IPS-18c (cell line): ENCODE data around the gene ANAPC2.

Experiments used
- H3K4me3 ChIP-seq: 2 replicates; pipeline ENCODE4 v1.7.0; 2013; ENCODE audit warnings: low read depth, mild to moderate bottlenecking, low read length, moderate library complexity; ENCODE audit not compliant: insufficient read depth
- H3K9me3 ChIP-seq: one replicate; pipeline ENCODE4 v1.6.1; 2013; ENCODE audit warnings: mild to moderate bottlenecking, low read length, moderate library complexity; ENCODE audit not compliant: control insufficient read depth, insufficient read depth

ANAPC2 gene

DNA sequence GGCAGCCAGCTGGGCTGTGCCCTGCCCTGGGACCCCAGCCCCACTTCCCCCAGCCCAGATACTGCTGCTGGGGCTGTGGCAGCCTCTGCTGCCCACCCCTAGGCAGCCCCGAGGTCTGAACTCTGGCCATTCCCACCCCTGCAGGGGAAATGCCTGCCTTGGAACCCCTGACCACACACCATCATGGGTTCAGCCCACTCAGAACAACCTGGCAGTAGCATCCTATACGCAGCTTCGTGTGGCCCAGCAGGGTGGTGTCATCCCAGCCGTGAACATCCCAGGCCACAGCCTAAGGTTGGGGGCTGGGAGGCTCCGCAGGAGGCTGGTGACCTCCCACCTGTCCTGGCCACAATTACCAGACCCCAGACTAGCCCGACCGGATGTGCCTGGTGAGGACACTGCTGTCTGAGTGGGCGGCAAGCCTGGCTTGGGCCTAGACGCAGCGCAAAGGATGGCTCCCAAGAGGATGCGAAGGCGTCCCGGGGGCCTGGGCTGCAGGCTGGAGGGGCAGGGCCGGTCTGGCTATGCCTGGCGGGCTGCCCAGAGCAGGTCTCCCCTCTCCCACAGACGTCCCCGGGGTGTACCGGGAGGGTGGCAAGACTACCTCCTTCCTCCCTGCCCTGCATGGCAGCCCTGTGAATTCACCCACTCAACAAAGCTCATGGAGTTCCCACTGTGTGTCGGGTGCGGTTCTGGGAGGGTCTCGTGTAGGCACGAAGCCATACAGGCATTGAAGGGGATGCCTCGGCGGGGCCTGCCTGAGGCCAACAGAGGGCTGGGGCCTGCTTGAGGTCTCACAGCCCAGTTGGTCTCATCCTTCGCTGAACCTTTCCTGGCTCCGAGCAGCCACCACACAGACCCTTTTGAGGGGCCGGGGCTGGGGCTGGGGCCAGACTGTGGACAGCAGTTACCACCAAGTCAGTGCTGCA lies 40.9 kb upstream of the ANAPC2 start:
- Histone ChIP-seq H3K4me3 (no peak overlapping the region), H3K9me3 (no peaks in the 10 kb centered on the region)

- no peak overlapping the region for H3K4me3 ChIP-seq
- H3K9me3 ChIP-seq = no peaks in the 10 kb centered on the region
Observed at GRCh38 chr9:137228506-137228967, 40.2 kb upstream of the ANAPC2 start.

- no peak overlapping the region for H3K4me3 ChIP-seq
Observed at GRCh38 chr9:137227853-137228505, 39.6 kb upstream of the ANAPC2 start.

DNA sequence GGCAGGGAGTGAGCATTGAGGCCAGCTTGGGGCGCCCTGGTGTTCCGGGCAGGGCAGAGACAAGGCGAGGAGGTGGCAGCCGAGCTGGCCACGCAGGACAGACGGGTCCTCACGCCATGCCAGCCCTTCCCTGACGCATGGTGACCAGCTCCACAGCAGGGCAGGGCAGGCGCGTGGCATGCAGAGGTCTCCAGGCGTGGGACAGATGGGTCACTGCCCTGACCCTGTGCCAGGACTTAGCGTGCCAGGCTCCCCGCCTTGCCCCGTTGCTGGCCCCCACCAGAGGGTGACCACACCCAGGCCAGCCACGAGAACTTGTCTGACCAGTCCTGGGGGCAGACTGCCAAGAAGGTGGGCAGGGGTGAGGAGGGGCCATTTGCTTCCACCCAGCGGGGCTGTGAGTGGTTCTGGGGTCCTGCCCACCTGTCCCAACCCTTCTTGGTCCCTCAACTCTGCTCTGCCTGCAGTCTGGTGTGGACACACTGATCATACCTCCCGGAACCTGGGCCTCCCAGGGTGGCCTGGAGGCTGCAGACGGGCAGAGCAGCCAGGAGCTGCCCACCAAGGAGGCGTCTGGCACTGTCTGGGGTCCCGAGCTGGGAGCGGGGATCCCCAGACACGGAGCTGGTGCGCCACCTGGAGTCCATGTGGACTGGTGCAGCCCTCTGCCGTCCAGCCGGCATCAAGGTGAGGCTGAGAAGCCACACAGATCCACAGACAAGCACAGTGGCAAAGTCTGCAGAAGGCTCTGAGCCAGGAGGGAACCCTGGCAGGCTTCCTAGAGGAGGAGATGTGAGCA lies 38.9 kb upstream of the ANAPC2 start, which contains the start of gene RNF224:
RNF224 (plus strand) TSS at position 449 of the 799 bp plus-strand sequence. CDS start 834 bp downstream, outside the sequence.
- Histone ChIP-seq H3K9me3 (no peaks in the 10 kb centered on the region), H3K4me3 (no peak within 1 kb of the TSS)

More at GRCh38 chr9:137227853-137228505, 39.6 kb upstream of the ANAPC2 start:
- H3K9me3 ChIP-seq = no peaks in the 10 kb centered on the region

- Histone ChIP-seq H3K4me3 (no peak overlapping the region), H3K9me3 (peaks cover 1% of the 10 kb centered on the region)
Observed at GRCh38 chr9:137226338-137227053, 38.1 kb upstream of the ANAPC2 start.

GRCh38 chr9:137225699-137226331 lies 37.5 kb upstream of the ANAPC2 start:
- peaks cover 2% of the 10 kb centered on the region for H3K9me3 ChIP-seq
- H3K4me3 ChIP-seq = no peak overlapping the region

DNA sequence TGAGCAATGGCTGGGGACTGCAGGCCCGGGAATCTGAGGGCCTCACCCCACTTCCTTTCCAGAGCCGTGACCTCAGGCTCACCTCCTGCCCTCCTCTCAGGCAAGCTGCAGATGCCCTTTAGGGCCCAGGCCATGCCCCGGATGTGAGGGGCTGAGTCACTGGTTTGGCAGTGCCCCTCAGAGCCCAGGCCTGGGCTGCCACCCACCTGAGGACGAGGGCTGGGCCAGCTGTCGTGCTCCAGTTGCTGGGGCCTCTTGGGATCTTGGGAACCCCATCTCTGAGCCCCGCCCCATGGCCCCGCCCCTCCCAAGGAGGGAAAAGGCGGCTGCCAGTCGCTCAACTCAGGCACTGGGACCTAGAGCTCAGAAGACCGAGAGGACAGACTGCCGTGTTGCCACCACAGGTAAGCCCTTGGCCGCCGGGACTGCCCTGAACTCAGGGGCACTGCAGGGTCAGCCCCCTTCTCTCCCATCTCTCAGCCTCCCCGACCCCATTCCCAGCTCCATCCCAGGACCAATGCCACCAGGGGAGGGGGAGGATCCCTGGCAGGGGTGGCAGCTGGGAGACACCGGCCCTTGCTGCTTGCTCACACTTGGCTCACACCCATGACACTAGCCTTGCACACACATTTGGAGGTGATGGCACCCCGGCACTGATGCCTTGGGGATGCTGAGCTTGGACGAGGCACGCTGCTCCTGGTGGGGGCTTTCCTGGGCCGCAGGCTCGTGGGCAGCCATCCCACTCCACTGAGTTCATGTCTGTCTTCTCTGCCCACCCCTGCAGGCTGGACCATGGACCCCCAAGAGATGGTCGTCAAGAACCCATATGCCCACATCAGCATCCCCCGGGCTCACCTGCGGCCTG lies 36.7 kb upstream of the ANAPC2 start, which contains the start of gene CYSRT1:
CYSRT1 (plus strand) TSS at position 345 of the 865 bp plus-strand sequence; CDS start at position 793, 448 bp downstream.
- H3K4me3 ChIP-seq = peak within 1 kb of the TSS; percentile 80
- H3K9me3 ChIP-seq = peaks cover 2% of the 10 kb centered on the region

DNA sequence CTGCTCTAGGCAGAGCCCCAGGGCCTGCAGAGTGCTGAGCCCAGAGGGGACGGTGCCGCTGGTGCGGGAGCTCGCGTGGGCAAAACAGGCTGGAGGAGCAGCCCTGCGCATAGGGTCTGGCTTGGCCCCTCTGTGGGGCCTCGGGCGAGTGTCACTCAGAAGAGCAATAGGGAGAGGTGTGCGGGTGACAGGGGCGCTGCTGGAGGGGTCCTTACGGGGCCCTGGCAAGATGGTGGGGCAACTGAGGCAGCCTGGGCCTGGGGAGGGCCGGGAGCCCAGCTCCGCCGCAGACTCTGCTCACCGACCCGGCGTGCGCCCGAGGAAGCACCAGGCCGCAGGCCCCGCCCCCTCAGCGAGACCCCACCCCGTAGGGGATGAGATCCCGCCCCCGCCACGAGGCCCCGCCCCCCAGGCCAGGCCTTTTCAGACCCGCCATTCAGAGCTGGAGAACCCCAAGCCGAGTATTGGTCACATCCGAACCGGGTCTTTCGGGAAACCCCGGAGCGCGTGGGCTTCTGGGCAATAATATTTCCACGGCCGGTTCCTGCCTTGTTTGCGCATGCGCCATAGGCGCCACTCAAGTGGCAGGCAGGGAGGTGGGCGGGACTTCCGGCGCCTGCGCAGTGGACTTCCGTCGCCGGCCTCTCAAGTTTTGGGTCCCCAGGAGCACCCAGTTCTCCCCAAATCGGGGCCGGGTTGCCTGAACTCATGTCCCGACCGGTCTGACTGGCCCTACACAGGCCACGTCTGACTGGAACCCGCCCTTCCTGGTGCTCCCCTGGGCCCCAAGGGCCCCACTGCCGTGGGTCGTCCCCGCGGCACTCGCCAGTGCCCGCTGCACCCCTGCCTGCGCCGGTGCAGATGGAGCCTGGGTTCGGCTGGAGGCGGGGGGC lies 35.0 kb upstream of the ANAPC2 start:
- peak overlapping the region; percentile 80 for H3K4me3 ChIP-seq
- peaks cover 2% of the 10 kb centered on the region for H3K9me3 ChIP-seq

- H3K4me3 ChIP-seq = peak within 1 kb of the TSS; percentile 66
- H3K9me3 ChIP-seq = peaks cover 2% of the 10 kb centered on the region
Observed at GRCh38 chr9:137222190-137223077, 34.1 kb upstream of the ANAPC2 start, which contains the start of gene RNF208. Gene RNF208, minus strand, starts transcription at chr9:137222240. Its CDS starts 1,028 bp downstream, at chr9:137221212.

GRCh38 chr9:137221506-137222111 lies 33.2 kb upstream of the ANAPC2 start:
- peak overlapping the region; percentile 44 for H3K4me3 ChIP-seq

DNA sequence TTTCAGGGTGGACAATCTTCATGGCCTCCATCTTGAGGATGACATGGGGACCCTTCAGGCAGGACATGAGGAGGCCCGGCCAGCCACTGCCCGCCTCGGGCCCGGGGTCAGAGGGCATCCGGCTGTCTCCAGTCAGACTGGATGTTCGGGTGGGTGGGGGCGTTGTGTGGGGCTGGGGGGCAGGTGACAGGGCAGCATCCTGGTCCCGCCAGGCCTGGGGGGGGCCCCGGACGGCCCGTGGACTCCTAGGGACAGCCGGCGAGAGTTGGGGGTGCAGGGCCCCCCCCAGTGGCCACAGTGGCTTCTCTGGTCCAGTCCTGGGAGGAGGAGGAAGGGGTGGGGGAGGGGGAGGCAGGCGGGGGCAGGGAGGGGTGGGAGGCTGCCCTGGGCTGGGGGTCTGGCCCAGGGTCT lies 32.7 kb upstream of the ANAPC2 start:
- 0 out of 2 replicates have a peak overlapping the region, but pooled peaks have one; percentile 44 for H3K4me3 ChIP-seq
- H3K9me3 ChIP-seq = peaks cover 2% of the 10 kb centered on the region

More at GRCh38 chr9:137221506-137222111, 33.2 kb upstream of the ANAPC2 start:
- H3K9me3 ChIP-seq = peaks cover 2% of the 10 kb centered on the region

GRCh38 chr9:137220317-137221094 lies 32.1 kb upstream of the ANAPC2 start:
- no peak overlapping the region for H3K4me3 ChIP-seq
- peaks cover 2% of the 10 kb centered on the region for H3K9me3 ChIP-seq
